Ramos (cell line): ENCODE data around the gene GCGR.
"Not testable (repeated sequence)": the region's sequence is repeated elsewhere in the genome, so short reads cannot be mapped to it uniquely, and the experiment has no call there.

Experiments used
- in situ Hi-C: fragments of 300-500 bp; cut with MboI; formaldehyde crosslinking; loops from one replicate; pipeline ENCODE4 v1.14.3; 2022; ENCODE audit warnings: low sequenced_read_pairs; ENCODE audit not compliant: unreplicated experiment

Gene GCGR

GRCh38 chr17:81831563-81831956 is 27.6 kb downstream of the GCGR start:
- in situ Hi-C loops: no loop called here

GRCh38 chr17:81831957-81832607 is 28.1 kb downstream of the GCGR start:
- in situ Hi-C loops: no loop called here

GRCh38 chr17:81832608-81833159 is 28.7 kb downstream of the GCGR start:
- in situ Hi-C loops: no loop called here

- in situ Hi-C loops: no loop called here
Observed at GRCh38 chr17:81833160-81833920, 29.4 kb downstream of the GCGR start, which contains the start of gene MCRIP1. Gene MCRIP1, minus strand, starts transcription at chr17:81833291. Its CDS starts 8,785 bp downstream, at chr17:81824506.

GRCh38 chr17:81833921-81834830 is 30.2 kb downstream of the GCGR start:
- in situ Hi-C loops: no loop called here

GRCh38 chr17:81834831-81835267 is 30.9 kb downstream of the GCGR start, which contains the start of gene PPP1R27:
Gene PPP1R27, minus strand, starts transcription at chr17:81835050. Its CDS starts 97 bp downstream, at chr17:81834953.
- in situ Hi-C loops: no loop called here

- in situ Hi-C loops: no loop called here
Observed at GRCh38 chr17:81837641-81838040, 33.7 kb downstream of the GCGR start.

GRCh38 chr17:81838753-81839255 is 34.9 kb downstream of the GCGR start:
- in situ Hi-C loops: no loop called here

- in situ Hi-C loops: no loop called here
Observed at GRCh38 chr17:81839301-81839700, 35.4 kb downstream of the GCGR start.

GRCh38 chr17:81840059-81840458 is 36.1 kb downstream of the GCGR start:
- in situ Hi-C loops: not testable (repeated sequence)

GRCh38 chr17:81840826-81841778 is 37.2 kb downstream of the GCGR start:
- in situ Hi-C loops: no loop called here

- in situ Hi-C loops: no loop called here
Observed at GRCh38 chr17:81841866-81842265, 37.9 kb downstream of the GCGR start.

- in situ Hi-C loops: no loop called here
Observed at GRCh38 chr17:81842378-81842724, 38.4 kb downstream of the GCGR start.

GRCh38 chr17:81842725-81843504 is 39.0 kb downstream of the GCGR start:
- in situ Hi-C loops: no loop called here

- in situ Hi-C loops: no loop called here
Observed at GRCh38 chr17:81843713-81844326, 39.9 kb downstream of the GCGR start.

- in situ Hi-C loops: no loop called here
Observed at GRCh38 chr17:81844327-81844851, 40.4 kb downstream of the GCGR start.

GRCh38 chr17:81844887-81845286 is 40.9 kb downstream of the GCGR start:
- in situ Hi-C loops: no loop called here

GRCh38 chr17:81845361-81845760 is 41.4 kb downstream of the GCGR start:
- in situ Hi-C loops: no loop called here
